Measurements from ENCODE around the gene KIAA1958. TPM values are rescaled to one million over a fixed set of nuclear protein-coding genes. Genes with fewer than 3 reads are reported as not detected.
"Not testable (repeated sequence)": the region's sequence is repeated elsewhere in the genome, so short reads cannot be mapped to it uniquely, and the experiment has no call there.

KIAA1958 gene
- total RNA-seq, 1 donor from 2014 or later = 10.7 TPM

DNA sequence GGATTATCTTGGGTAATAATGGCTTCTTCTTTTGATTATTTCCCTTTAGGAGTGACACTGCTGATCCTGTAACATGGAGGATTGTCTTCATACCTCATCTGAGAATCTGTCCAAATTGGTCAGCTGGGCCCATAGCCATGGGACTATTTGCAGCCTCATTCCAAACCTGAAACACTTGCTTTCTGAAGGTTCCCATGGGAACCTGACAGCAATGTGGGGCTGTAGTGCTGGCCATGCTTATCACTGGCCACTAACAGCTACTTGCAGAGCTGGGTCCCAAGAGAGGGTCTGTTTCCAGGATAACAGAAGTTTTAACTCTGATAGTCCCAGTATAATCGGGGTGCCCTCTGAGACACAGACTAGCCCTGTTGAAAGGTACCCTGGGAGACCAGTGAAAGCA lies 87.4 kb downstream of the KIAA1958 start:
- Mint-ChIP-seq H3K27ac (no peak overlapping the region), H3K36me3 (ENCODE audit: low read depth) (peaks cover 7% of the 10 kb centered on the region), H3K27me3 (ENCODE audit: low read depth) (no peaks in the 10 kb centered on the region), H3K4me3 (ENCODE audit: low read depth) (no peak overlapping the region), H3K9me3 (no peaks in the 10 kb centered on the region), H3K4me1 (ENCODE audit: low read depth) (no peaks in the 10 kb centered on the region)
- intact Hi-C loops (cut with micrococcal nuclease) = no loop called here
- no peak for DNase-seq (ENCODE audit: low spot score)

DNA sequence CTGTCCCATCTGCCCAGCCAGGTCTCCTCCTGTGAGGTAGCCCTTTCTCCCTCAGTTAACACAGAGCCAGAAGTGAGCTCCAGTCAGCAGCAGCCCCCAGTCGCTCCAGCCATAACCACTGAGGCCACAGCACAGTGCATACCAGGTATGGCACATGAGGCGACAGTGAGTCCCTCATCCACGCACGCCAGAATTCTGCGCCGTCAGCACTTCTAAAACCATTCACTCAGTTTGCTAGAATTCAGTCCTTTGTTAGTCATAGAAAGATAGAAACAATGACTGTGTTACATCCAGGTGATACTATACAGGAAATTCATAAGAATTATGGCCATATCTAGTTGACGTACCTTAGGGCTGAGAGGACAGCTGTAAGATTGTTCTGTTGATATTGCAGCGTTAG lies 88.5 kb downstream of the KIAA1958 start:
- H3K36me3 Mint-ChIP-seq (ENCODE audit: low read depth) = peaks cover 7% of the 10 kb centered on the region
- H3K4me3 Mint-ChIP-seq (ENCODE audit: low read depth) = no peak overlapping the region
- H3K4me1 Mint-ChIP-seq (ENCODE audit: low read depth) = no peaks in the 10 kb centered on the region
- H3K27ac Mint-ChIP-seq = no peak overlapping the region
- H3K27me3 Mint-ChIP-seq (ENCODE audit: low read depth) = no peaks in the 10 kb centered on the region
- H3K9me3 Mint-ChIP-seq = no peaks in the 10 kb centered on the region
- no peak for DNase-seq (ENCODE audit: low spot score)
- intact Hi-C loops (cut with micrococcal nuclease) = no loop called here

DNA sequence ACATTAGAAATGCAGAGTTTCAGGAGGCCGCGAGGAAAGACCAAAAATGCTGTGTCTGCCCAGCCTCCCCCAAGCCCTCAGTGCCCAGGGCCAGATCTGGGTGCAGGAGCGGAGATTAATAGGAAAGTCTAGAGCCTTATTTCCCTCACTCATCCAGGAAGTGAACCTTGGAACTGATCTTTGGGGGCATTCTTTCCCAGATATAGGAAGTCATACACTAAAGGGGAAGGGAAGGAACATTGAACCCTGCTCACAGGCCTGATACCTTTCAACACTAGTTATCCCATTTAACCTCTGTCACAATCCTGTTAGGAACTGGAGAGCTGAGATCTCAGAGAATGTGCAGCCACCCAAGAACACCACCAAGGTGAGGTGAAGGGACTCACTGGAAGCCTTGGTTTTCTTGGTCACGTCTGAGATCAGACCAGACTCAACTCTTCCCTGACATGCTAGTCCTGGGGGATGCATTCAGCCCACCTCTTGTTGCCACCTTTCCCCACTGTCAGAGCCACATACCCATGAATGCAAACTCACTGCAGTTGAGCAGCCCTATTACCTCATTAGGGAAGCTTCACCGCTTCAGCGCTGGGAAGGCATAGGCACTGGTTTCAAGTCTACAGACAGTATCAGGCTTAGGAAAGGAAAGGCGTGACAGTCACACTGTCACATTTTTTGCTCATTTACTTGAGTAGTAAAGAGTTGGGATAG lies 95.0 kb downstream of the KIAA1958 start:
- Mint-ChIP-seq H3K9me3 (no peaks in the 10 kb centered on the region), H3K4me3 (ENCODE audit: low read depth) (no peak overlapping the region), H3K4me1 (ENCODE audit: low read depth) (no peaks in the 10 kb centered on the region), H3K27me3 (ENCODE audit: low read depth) (no peaks in the 10 kb centered on the region), H3K36me3 (ENCODE audit: low read depth) (no peaks in the 10 kb centered on the region), H3K27ac (no peak overlapping the region)
- DNase-seq (ENCODE audit: low spot score) = no peak
- intact Hi-C loops (cut with micrococcal nuclease) = no loop called here

DNA sequence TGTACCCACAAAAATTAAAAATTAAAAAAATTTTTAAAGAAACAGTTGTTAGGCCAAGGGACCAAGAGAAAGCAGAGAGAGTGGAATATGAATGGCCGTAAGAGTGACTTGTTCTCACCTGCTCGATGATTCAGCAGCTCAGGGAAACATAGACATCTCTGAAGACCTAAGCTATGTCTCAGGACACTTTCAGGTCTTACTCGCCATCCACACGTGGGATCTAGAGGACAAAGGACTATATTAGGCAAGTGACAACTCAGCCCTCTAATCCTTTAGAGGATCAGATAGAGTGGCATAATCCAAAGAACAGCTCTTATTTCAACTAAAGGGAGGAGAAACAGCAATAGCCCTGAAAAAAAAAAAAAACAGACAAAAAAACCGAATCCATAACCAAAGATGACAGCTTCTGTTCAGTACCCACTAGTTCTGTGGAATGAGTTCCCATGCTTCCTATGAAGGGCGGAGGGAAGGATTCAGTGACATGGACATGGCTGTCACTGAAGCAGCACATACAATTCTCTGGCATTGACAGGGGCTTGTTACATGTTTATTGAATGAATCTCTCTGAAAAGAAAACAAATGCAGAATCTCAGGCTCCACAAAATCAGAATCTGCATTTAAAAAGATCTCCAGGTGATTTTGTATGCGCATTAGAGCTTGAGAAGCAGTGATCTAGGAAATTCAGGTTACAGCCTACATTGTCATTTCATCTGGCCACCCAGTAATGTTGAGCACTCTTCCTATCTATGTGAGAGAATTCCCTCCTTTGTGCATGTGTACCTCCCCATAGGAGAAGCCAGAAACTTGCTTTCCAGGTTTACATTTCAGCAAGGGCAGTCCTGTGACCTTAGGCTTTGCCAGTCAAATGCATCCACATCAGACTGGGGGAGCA lies 96.0 kb downstream of the KIAA1958 start:
- no peaks in the 10 kb centered on the region for H3K36me3 Mint-ChIP-seq (ENCODE audit: low read depth)

DNA sequence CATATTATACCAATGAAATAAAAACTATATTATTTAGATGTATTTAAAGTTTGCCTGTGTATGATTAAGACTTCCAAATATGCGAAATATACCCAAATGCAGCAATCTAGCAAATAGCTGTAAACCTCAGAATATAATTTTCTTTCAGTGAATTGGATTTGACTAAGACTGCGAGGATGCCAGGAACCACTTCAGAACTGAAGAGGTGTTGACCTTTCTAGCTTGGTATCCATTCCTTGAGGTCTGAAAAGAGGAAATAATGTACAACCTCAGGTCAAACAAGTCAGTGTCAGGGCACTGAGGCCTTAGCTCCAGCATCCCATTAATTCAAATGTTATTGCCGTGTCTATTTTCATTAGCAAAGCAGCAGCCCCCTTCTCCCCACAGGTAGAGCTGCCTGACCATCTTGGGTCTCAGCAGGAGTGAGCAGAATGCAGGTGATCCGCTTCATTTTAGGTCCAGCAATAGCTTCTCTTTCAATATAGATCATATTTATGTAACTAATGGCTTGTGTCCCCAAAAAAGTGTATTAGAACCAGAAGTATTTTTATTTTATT lies 100.0 kb downstream of the KIAA1958 start:
- Mint-ChIP-seq H3K4me3 (ENCODE audit: low read depth) (no peak overlapping the region), H3K27me3 (ENCODE audit: low read depth) (no peaks in the 10 kb centered on the region), H3K9me3 (no peaks in the 10 kb centered on the region), H3K27ac (no peak overlapping the region), H3K36me3 (ENCODE audit: low read depth) (no peaks in the 10 kb centered on the region), H3K4me1 (ENCODE audit: low read depth) (no peaks in the 10 kb centered on the region)
- no peak for DNase-seq (ENCODE audit: low spot score)
- intact Hi-C loops (cut with micrococcal nuclease) = no loop called here

More for the DNA sequence above, 96.0 kb downstream of the KIAA1958 start:
- DNase-seq (ENCODE audit: low spot score) = no peak
- Mint-ChIP-seq H3K4me3 (ENCODE audit: low read depth) (no peak overlapping the region), H3K27me3 (ENCODE audit: low read depth) (no peaks in the 10 kb centered on the region), H3K4me1 (ENCODE audit: low read depth) (no peaks in the 10 kb centered on the region), H3K9me3 (no peaks in the 10 kb centered on the region), H3K27ac (no peak overlapping the region)
- intact Hi-C loops (cut with micrococcal nuclease) = no loop called here

DNA sequence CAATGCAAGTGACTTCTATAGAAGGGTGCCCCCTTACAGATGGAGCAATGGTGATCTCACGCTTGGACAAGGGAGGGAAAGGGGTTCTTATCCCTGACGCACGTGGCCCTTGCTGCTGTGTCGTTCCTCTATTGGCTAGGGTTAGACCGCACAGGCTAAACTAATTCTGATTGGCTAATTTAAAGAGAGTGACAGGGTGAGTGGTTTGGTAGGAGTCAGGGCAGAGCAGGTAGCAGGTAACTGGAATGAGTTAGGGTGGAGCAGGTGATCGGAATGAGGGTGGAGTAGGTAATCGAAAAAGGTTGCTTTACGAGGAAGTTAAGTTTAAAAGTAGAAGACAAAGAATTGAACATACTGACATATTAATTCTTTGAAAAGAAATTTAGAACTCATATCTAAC lies 105.2 kb downstream of the KIAA1958 start:
- DNase-seq (ENCODE audit: low spot score); intact Hi-C loops (cut with micrococcal nuclease); H3K4me3 Mint-ChIP-seq (ENCODE audit: low read depth); H3K27me3 Mint-ChIP-seq (ENCODE audit: low read depth); H3K4me1 Mint-ChIP-seq (ENCODE audit: low read depth); H3K9me3 Mint-ChIP-seq; H3K27ac Mint-ChIP-seq; H3K36me3 Mint-ChIP-seq (ENCODE audit: low read depth): not testable (repeated sequence)

DNA sequence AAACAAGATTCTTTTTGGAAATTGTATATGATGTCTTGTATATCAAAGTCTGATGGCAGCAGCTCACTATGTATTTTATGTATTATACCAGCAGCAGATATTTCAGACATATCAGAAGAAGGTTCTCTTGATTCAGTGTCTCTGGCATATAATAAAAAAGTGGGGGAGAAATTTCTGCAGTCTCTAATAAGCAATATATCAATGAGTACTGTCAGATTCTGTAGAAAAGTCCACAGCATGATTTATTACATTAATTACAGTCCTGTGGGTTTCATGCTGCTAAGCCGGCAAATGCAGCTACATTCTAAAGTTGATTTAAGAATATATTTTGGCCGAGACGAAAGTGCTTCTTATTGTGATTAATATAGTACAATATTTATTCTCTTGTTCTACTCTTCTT lies 113.1 kb downstream of the KIAA1958 start:
- intact Hi-C loops (cut with micrococcal nuclease) = no loop called here
- H3K36me3 Mint-ChIP-seq (ENCODE audit: low read depth) = no peaks in the 10 kb centered on the region
- H3K27ac Mint-ChIP-seq = no peak overlapping the region
- no peak overlapping the region for H3K4me3 Mint-ChIP-seq (ENCODE audit: low read depth)
- peaks cover 2% of the 10 kb centered on the region for H3K4me1 Mint-ChIP-seq (ENCODE audit: low read depth)
- no peaks in the 10 kb centered on the region for H3K27me3 Mint-ChIP-seq (ENCODE audit: low read depth)
- H3K9me3 Mint-ChIP-seq = no peaks in the 10 kb centered on the region
- no peak for DNase-seq (ENCODE audit: low spot score)

DNA sequence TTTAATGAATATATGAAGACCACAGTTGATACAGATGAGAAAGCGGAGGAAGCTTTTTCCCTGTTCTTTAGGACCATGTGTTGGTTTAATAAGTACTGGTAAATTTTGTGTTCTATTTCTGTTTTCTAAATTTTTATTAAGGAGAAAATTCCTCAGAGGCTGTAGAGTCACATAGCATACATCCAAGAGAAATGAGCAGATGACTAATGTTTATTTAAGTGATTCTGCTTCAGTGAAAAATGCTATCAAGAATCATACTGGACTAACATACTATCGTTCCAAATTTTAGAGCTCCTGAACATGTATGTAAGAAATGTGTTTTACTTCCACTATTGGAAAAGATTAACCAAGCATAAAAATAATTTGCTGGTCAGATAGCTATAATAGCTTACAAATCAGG lies 115.0 kb downstream of the KIAA1958 start:
- Mint-ChIP-seq H3K27me3 (ENCODE audit: low read depth) (no peaks in the 10 kb centered on the region), H3K9me3 (no peaks in the 10 kb centered on the region), H3K4me3 (ENCODE audit: low read depth) (no peak overlapping the region), H3K36me3 (ENCODE audit: low read depth) (no peaks in the 10 kb centered on the region), H3K4me1 (ENCODE audit: low read depth) (peaks cover 11% of the 10 kb centered on the region), H3K27ac (no peak overlapping the region)
- no peak for DNase-seq (ENCODE audit: low spot score)
- intact Hi-C loops (cut with micrococcal nuclease) = no loop called here

DNA sequence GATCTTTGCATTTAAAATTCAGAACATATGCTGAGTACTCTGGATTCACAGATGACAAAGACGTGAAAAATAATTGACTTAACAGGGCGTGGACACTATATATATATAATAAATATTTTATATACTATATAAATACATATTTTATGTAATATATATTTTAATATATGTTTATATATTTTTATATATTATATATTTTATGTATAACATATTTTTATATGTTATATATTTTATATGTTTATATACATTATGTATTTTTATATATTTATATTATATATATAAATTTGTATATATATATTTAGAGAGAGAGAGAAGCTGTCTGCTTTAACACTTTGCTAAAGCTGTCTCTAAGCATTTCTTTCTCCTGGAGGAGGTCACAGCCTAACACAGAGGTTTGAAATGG lies 118.2 kb downstream of the KIAA1958 start:
- H3K27me3 Mint-ChIP-seq (ENCODE audit: low read depth) = no peaks in the 10 kb centered on the region
- no peak for DNase-seq (ENCODE audit: low spot score)
- no peaks in the 10 kb centered on the region for H3K9me3 Mint-ChIP-seq
- no peak overlapping the region for H3K4me3 Mint-ChIP-seq (ENCODE audit: low read depth)
- intact Hi-C loops (cut with micrococcal nuclease) = no loop called here
- no peak overlapping the region for H3K27ac Mint-ChIP-seq
- no peaks in the 10 kb centered on the region for H3K36me3 Mint-ChIP-seq (ENCODE audit: low read depth)
- H3K4me1 Mint-ChIP-seq (ENCODE audit: low read depth) = peaks cover 10% of the 10 kb centered on the region

DNA sequence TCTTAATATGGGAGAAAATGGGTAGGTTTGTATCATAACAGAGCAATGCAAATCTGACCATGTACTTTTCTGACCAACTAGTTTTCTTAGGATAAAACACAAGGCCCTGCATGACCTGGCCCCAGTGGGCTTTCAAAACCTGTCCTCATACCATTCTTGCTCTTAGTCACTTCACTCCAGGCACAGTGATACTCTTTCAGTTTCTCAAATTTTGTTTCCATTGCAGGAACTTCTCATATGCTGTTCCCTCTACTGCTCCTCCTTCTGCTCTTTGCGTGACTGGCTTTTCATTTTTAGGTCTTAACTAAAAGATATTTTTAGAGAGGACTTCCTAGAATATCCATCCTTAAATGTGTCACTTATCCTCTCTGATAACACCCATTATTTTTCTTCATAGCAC lies 118.9 kb downstream of the KIAA1958 start:
- Mint-ChIP-seq H3K4me3 (ENCODE audit: low read depth) (no peak overlapping the region), H3K9me3 (no peaks in the 10 kb centered on the region), H3K27ac (no peak overlapping the region), H3K4me1 (ENCODE audit: low read depth) (peaks cover 10% of the 10 kb centered on the region), H3K27me3 (ENCODE audit: low read depth) (no peaks in the 10 kb centered on the region), H3K36me3 (ENCODE audit: low read depth) (no peaks in the 10 kb centered on the region)
- DNase-seq (ENCODE audit: low spot score) = no peak
- intact Hi-C loops (cut with micrococcal nuclease) = no loop called here

DNA sequence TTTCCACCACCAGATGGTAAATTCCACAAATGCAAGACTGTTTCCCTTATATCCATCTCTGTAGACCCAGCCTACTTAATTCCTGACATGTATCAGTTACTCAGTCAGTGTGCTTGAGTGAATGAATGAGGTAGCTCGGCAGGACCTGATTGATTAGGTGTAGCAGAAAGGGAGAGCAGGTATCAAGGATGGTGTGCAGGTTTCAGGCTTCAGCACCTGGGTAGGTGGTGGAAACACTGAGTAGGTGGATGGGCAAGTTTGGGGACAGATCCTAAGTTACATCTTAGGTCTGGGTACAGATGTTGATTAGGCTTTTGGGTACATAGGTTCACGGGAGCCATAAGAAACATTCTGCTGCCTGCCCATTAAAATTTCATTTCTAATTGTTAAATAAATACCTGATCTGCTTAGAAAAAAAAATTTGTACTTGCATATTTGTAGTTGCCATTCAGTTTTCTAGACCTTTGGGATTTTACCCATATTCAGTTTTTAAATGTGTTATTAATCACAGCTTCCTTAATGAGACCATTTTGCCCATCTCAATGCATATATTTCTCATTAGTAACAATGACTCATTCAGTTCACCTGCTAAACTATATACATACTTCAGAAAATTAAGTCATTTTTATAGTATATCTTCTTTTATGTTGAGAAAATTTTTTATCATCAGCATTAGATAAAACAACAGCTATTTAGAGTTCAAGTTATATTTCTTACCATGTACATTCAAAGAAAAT lies 119.5 kb downstream of the KIAA1958 start:
- Mint-ChIP-seq H3K4me3 (ENCODE audit: low read depth) (no peak overlapping the region), H3K27me3 (ENCODE audit: low read depth) (no peaks in the 10 kb centered on the region), H3K36me3 (ENCODE audit: low read depth) (no peaks in the 10 kb centered on the region), H3K27ac (no peak overlapping the region), H3K4me1 (ENCODE audit: low read depth) (peaks cover 10% of the 10 kb centered on the region), H3K9me3 (no peaks in the 10 kb centered on the region)
- no peak for DNase-seq (ENCODE audit: low spot score)
- intact Hi-C loops (cut with micrococcal nuclease) = no loop called here

DNA sequence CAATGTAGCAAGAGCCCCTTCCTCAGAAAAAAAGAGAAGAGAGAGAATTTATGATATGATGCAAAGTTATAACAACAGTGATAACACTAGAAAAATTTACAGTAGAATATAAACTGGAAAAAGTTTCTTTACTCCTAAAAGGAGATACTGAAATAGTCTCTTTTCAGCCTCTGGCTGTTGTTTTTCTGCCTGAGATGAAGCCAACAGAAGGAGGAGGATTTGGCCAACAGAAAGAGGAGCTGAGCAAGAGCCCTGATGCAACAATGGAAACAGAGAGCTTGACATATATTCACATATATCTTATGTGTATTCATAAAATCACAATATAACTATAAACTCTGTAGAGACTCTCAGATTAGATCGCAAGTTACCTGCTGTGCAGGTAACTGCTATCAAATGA lies 122.2 kb downstream of the KIAA1958 start:
- H3K9me3 Mint-ChIP-seq = no peaks in the 10 kb centered on the region
- H3K27ac Mint-ChIP-seq = no peak overlapping the region
- no peaks in the 10 kb centered on the region for H3K36me3 Mint-ChIP-seq (ENCODE audit: low read depth)
- H3K4me3 Mint-ChIP-seq (ENCODE audit: low read depth) = no peak overlapping the region
- intact Hi-C loops (cut with micrococcal nuclease) = no loop called here
- peaks cover 10% of the 10 kb centered on the region for H3K4me1 Mint-ChIP-seq (ENCODE audit: low read depth)
- no peak for DNase-seq (ENCODE audit: low spot score)
- H3K27me3 Mint-ChIP-seq (ENCODE audit: low read depth) = no peaks in the 10 kb centered on the region

Data from activated T-helper 2 cell treated with anti-CD3 and anti-CD28 coated beads, Interferon-gamma antibody, Interleukin-2, Interleukin-4, amounts not matched to agents 10 μg/mL and 5 μg/mL and 100 μg/mL, durations not matched to agents 14 hours and 24 hours and 36 hours (primary cell).